HepG2 (cell line): ENCODE results near the gene PLEKHA6. TPM values are rescaled to one million over a fixed set of nuclear protein-coding genes. Genes with fewer than 3 reads are reported as not detected.

ENCODE experiments used
- ATAC-seq: fragments of 200-7000 bp; cut with Tn5 transposase; 3 replicates; pipeline ENCODE4 v1.9.1; 2020; ENCODE audit warnings: mild to moderate bottlenecking, moderate library complexity
- BruUV-seq: library from RNA; stranded (reverse); fragments of 400-500 nt; replicated peaks from 2 replicates; lab custom pipeline; 2021; lab: Mats Ljungman, UMichigan
- CTCF ChIA-PET: fragments of 300-600 bp; formaldehyde crosslinking; extraction: SDS; loops from one replicate; lab custom pipeline; 2021; ENCODE audit warnings: low total read pairs, inconsistent platforms, low intra/inter-chr PET ratio; lab: Yijun Ruan, JAX
- POLR2A ChIA-PET: fragments of 350-600 bp; sonication (Branson Sonifier 250); formaldehyde crosslinking; loops from one replicate; lab custom pipeline; 2020; ENCODE audit warnings: antibody characterized with exemption, inconsistent platforms; lab: Yijun Ruan, JAX
- DNase-seq: peaks from one replicate; pipeline ENCODE4 v3.0.0-alpha.2; 2015; ENCODE audit warnings: low spot score
- FAIRE-seq: peaks from 3 replicates; lab custom pipeline; 2011; peaks lifted over from hg19 to GRCh38; lab: Jason Lieb, UNC
- H2AFZ ChIP-seq: one replicate; pipeline ENCODE4 v1.6.1; 2011; ENCODE audit warnings: low read length, inconsistent platforms
- H3K27ac ChIP-seq: fragments of 300-600 bp; 3 replicates; pipeline ENCODE4 v1.8.0; 2011; ENCODE audit warnings: mixed run types, mild to moderate bottlenecking, mixed read lengths, low read length, inconsistent platforms; ENCODE audit not compliant: insufficient read depth; ENCODE audit errors: extremely low read length
- H3K27me3 ChIP-seq, 2 experiments: fragments of 200-600 bp in 1 of 2; 2 replicates in 1 of 2; 3 replicates in 1 of 2; pipeline versions ENCODE4 v1.6.0 to v1.8.0; 2011; ENCODE audit warnings: low read length in 2 of 2, mild to moderate bottlenecking in 2 of 2, moderate library complexity in 2 of 2, inconsistent platforms in 1 of 2; ENCODE audit not compliant: insufficient read depth in 2 of 2, control insufficient read depth in 1 of 2
- H3K36me3 ChIP-seq, 2 experiments: fragments of 200-600 bp in 1 of 2; replicated peaks in 1 of 2; 2 replicates in 1 of 2; 3 replicates in 1 of 2; pipeline versions ENCODE4 v1.5.1 to v1.8.0; 2011; ENCODE audit warnings: low read length in 2 of 2, inconsistent platforms in 1 of 2; ENCODE audit not compliant: insufficient read depth in 2 of 2, control insufficient read depth in 1 of 2
- H3K4me1 ChIP-seq: 2 replicates; pipeline ENCODE4 v1.5.1; 2012; ENCODE audit warnings: low read length, inconsistent platforms; ENCODE audit not compliant: insufficient read depth
- H3K4me2 ChIP-seq: 2 replicates; pipeline ENCODE4 v1.6.0; 2011; ENCODE audit warnings: low read depth, low read length, inconsistent platforms
- H3K4me3 ChIP-seq, 3 experiments: fragments of 200-600 bp in 1 of 3; sonication (generic), shearing (Covaris generic) in 1 of 3; replicated peaks in 1 of 3; 2 replicates each; pipeline ENCODE4 v1.5.1; 2011 to 2016; ENCODE audit warnings: low read length in 3 of 3, inconsistent platforms in 2 of 3, low read depth in 2 of 3, mild to moderate bottlenecking in 2 of 3, control low read depth in 1 of 3, mixed read lengths in 1 of 3; ENCODE audit not compliant: insufficient read depth in 1 of 3
- H3K79me2 ChIP-seq: one replicate; pipeline ENCODE4 v1.6.1; 2011; ENCODE audit warnings: low read length, inconsistent platforms; ENCODE audit not compliant: insufficient read depth
- H3K9ac ChIP-seq: 2 replicates; pipeline ENCODE4 v1.6.0; 2011; ENCODE audit warnings: mild to moderate bottlenecking, low read depth, low read length, inconsistent platforms; ENCODE audit not compliant: insufficient read depth
- H3K9me3 ChIP-seq: 2 replicates; pipeline ENCODE4 v1.5.1; 2012; ENCODE audit warnings: mild to moderate bottlenecking, low read length
- H4K20me1 ChIP-seq: 2 replicates; pipeline ENCODE4 v1.6.0; 2011; ENCODE audit warnings: inconsistent platforms, mild to moderate bottlenecking, low read length, moderate library complexity; ENCODE audit not compliant: insufficient read depth
- NR2C2 ChIP-seq: sonication (generic); formaldehyde crosslinking; IDR thresholded peaks from 2 replicates; pipeline ENCODE4 v1.4.0; 2020; ENCODE audit warnings: missing genetic modification reagents, mild to moderate bottlenecking, moderate library complexity, borderline replicate concordance
- WGBS: methylation state at CpG from one replicate; pipeline ENCODE4 v1.1.6; 2017; ENCODE audit warnings: low lambda C conversion rate; 5-methylcytosine and 5-hydroxymethylcytosine counted together
- in situ Hi-C: cut with HindIII; loops from 2 replicates; pipeline ENCODE4 v1.10.0; 2017; ENCODE audit warnings: low pct_unique_long_range_greater_than_20kb; ENCODE audit not compliant: extremely low pct_ligation_motif_present
- intact Hi-C: fragments of 100-400 bp; cut with micrococcal nuclease; formaldehyde crosslinking; loops from one replicate; pipeline ENCODE4 v1.10.0; 2022; ENCODE audit not compliant: unreplicated experiment
- polyA plus RNA-seq, 8 experiments: library from polyadenylated mRNA; depleted of rRNA in 3 of 8; stranded (reverse) in 7 of 8; unstranded in 1 of 8; fragments of >200 nt; fragmentation: Illumina TruSeq in 4 of 8; extraction: Trizol in 4 of 8; gene quantifications; 2 replicates each; pipeline versions ENCODE4 v1.2.1 to v1.2.3, GENCODE V29; 2011 to 2016; ENCODE audit warnings: low read depth in 4 of 8, missing spikeins in 1 of 8, mixed read lengths in 1 of 8; ENCODE audit not compliant: insufficient read depth in 1 of 8
- total RNA-seq, 5 experiments: library from RNA; depleted of rRNA; stranded (reverse); fragments of >200 nt; fragmentation: Illumina TruSeq; extraction: Trizol; gene quantifications; 2 replicates each; pipeline ENCODE4 v1.2.3, GENCODE V29; 2016; ENCODE audit warnings: low read depth in 1 of 5
- TF ChIP-seq, protein P1 (sequence below): sonication (generic); formaldehyde crosslinking; IDR thresholded peaks from 2 replicates; pipeline ENCODE4 v1.4.0; 2020; ENCODE audit warnings: missing genetic modification reagents, mild to moderate bottlenecking, borderline replicate concordance
- TF ChIP-seq, protein P2 (sequence below): sonication (generic); IDR thresholded peaks from 2 replicates; pipeline ENCODE4 v1.6.1; 2016; ENCODE audit warnings: low read depth, borderline replicate concordance
- TF ChIP-seq, protein P3 (sequence below), 2 experiments: sonication (generic) in 1 of 2; formaldehyde crosslinking in 1 of 2; IDR thresholded peaks; 2 replicates each; pipeline versions ENCODE4 v1.5.1 to v1.6.1; 2011 to 2020; ENCODE audit warnings: borderline replicate concordance in 1 of 2, low read depth in 1 of 2, low read length in 1 of 2, mild to moderate bottlenecking in 1 of 2, missing genetic modification reagents in 1 of 2, moderate library complexity in 1 of 2

The PLEKHA6 gene
- total and polyA plus RNA-seq, 2 of the 13 experiments (the other 11 are each of a cell fraction or from before 2014, with no cell fraction given), result 5.3 to 11.4 TPM

DNA sequence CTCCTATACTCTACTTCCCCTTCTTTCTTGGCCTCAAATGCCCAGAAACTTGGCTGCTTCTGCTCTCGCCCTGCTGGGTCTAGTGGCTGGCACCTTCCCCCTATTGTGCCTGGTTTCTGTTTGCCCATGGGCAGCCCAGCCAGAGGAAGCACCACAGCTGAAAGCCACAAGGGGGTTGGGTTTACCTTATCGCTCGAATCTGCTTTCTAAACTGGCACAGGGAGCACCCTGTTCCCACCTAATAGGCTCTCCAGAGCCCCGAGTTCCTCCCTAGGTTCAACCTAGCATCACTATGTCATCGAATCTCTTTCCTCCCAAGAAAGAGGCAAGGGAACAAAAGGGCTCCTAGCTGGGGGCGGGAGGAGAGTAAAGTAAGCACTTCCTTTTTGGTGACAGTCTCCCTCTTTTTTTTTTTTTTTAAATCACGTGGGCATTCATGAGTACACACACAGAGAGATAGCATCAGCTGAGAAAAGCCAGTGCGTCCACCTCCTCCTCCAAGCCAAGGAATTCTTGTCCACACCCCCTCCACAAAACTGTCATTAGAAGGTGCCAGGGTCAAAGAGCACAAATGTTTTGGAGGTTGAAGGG is 72.8 kb downstream of the PLEKHA6 start:
- no peak for DNase-seq
- TF ChIP-seq, protein P1, sequence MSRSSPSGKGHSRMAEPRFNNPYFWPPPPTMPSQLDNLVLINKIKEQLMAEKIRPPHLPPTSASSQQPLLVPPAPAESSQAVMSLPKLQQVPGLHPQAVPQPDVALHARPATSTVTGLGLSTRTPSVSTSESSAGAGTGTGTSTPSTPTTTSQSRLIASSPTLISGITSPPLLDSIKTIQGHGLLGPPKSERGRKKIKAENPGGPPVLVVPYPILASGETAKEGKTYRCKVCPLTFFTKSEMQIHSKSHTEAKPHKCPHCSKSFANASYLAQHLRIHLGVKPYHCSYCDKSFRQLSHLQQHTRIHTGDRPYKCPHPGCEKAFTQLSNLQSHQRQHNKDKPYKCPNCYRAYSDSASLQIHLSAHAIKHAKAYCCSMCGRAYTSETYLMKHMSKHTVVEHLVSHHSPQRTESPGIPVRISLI (CRISPR knock-in tag), result peak; percentile 77; the same call in 1 of the 2 replicates
- TF ChIP-seq, protein P2, sequence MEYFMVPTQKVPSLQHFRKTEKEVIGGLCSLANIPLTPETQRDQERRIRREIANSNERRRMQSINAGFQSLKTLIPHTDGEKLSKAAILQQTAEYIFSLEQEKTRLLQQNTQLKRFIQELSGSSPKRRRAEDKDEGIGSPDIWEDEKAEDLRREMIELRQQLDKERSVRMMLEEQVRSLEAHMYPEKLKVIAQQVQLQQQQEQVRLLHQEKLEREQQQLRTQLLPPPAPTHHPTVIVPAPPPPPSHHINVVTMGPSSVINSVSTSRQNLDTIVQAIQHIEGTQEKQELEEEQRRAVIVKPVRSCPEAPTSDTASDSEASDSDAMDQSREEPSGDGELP, result peak; percentile 33; the same call in 1 of the 2 replicates
- TF ChIP-seq NR2C2 (CRISPR knock-in tag), result no peak
- TF ChIP-seq, protein P3, sequence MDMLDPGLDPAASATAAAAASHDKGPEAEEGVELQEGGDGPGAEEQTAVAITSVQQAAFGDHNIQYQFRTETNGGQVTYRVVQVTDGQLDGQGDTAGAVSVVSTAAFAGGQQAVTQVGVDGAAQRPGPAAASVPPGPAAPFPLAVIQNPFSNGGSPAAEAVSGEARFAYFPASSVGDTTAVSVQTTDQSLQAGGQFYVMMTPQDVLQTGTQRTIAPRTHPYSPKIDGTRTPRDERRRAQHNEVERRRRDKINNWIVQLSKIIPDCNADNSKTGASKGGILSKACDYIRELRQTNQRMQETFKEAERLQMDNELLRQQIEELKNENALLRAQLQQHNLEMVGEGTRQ (IDR thresholded peaks at IDR 0.05; ENCODE audit: low read depth, low read length), result no peak; the same call in 1 of the 2 replicates
- TF ChIP-seq, protein P3 (CRISPR knock-in tag; IDR thresholded peaks at IDR 0.05; ENCODE audit: borderline replicate concordance), result peak; percentile 62; the same call in 1 of the 2 replicates

More for the DNA sequence above, 72.8 kb downstream of the PLEKHA6 start:
- in situ Hi-C loops (no loop called here), intact Hi-C loops (no loop called here)
- no peak overlapping the region for H3K27ac ChIP-seq
- CTCF ChIA-PET, result no interaction called here
- no peak overlapping the region for H2AFZ ChIP-seq
- FAIRE-seq (peak; percentile 40), ATAC-seq (no peak)
- peak overlapping the region; percentile 8 to 57 (median 26); a peak in 2 of 6 replicates for H3K4me3 ChIP-seq
- BruUV-seq, result no TSS peak
- 48% methylated on average over 8 of the region's 8 CpGs for WGBS
- 0 out of 2 replicates have a peak overlapping the region, but pooled peaks have one; percentile 24 for H3K9ac ChIP-seq
- H3K4me2 ChIP-seq, result peak overlapping the region; percentile 72
- no peaks in the 10 kb centered on the region for H4K20me1 ChIP-seq
- POLR2A ChIA-PET, result interaction anchor here (1.6 to 2.0 kb wide), 2 partner anchors 33 to 91 kb away, joined by 5 to 7 read pairs; no protein-coding TSS in a partner anchor
- H3K36me3 ChIP-seq, result no peaks in the 10 kb centered on the region
- H3K4me1 ChIP-seq, result peaks cover 39% of the 10 kb centered on the region
- H3K79me2 ChIP-seq, result no peaks in the 10 kb centered on the region
- H3K9me3 ChIP-seq, result no peaks in the 10 kb centered on the region
- H3K27me3 ChIP-seq, result no peaks in the 10 kb centered on the region
